Activated T-cell treated with anti-CD3 and anti-CD28 coated beads, Interleukin-2, amount 50 U/mL, for 4 hours (primary cell): ENCODE data around the gene VIPAS39. TPM values are rescaled to one million over a fixed set of nuclear protein-coding genes. Genes with fewer than 3 reads are reported as not detected.

ENCODE experiments used
- ATAC-seq, 2 donors: fragments of 200-7000 bp; cut with Tn5 transposase; one replicate each; pipeline ENCODE4 v1.10.0; 2021
- DNase-seq: peaks from one replicate; pipeline ENCODE4 v3.0.0-alpha.2; 2020
- H3K27me3 Mint-ChIP-seq: one replicate; pipeline ENCODE4 v1.8.0; 2021; ENCODE audit warnings: low read depth, mixed read lengths
- H3K36me3 Mint-ChIP-seq: one replicate; pipeline ENCODE4 v1.8.0; 2022; ENCODE audit warnings: mixed read lengths; ENCODE audit not compliant: insufficient read depth
- H3K4me1 Mint-ChIP-seq: one replicate; pipeline ENCODE4 v1.8.0; 2021; ENCODE audit warnings: low read depth, mixed read lengths
- H3K4me3 Mint-ChIP-seq: one replicate; pipeline ENCODE4 v1.8.0; 2021; ENCODE audit warnings: mild to moderate bottlenecking, moderate library complexity, mixed read lengths
- H3K9me3 Mint-ChIP-seq: one replicate; pipeline ENCODE4 v1.8.0; 2021; ENCODE audit warnings: mixed read lengths
- total RNA-seq, 3 donors: library from RNA; stranded (reverse); gene quantifications; one replicate each; pipeline ENCODE4 v1.2.1, GENCODE V29; 2021

Gene VIPAS39
- total RNA-seq, 3 donors from 2014 or later = 12.7 to 15.7 (median 13.9) TPM

DNA sequence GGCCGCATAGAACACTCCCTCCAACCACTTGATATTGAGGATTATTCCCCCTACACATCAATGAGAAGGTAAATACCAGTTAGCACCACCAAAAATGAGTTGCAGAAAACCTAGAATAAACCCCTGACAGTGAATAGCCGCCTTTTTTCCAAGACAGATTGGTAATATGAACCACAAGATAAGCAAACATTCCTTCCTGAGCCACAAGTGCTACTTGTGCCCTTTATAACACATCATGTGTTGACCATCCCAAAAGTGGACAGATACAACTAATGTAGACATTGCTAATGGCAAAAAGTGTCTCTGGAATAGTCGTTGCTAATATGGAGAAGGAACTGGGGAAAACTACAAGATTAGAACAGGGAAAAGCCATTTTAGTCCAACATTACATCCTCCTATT, 51.3 kb downstream of the VIPAS39 start:
- ATAC-seq (no peak), DNase-seq (no peak)
- Mint-ChIP-seq H3K4me3 (no peak overlapping the region), H3K27me3 (no peaks in the 10 kb centered on the region), H3K4me1 (peaks cover 10% of the 10 kb centered on the region), H3K9me3 (no peaks in the 10 kb centered on the region), H3K36me3 (peaks cover 3% of the 10 kb centered on the region)

DNA sequence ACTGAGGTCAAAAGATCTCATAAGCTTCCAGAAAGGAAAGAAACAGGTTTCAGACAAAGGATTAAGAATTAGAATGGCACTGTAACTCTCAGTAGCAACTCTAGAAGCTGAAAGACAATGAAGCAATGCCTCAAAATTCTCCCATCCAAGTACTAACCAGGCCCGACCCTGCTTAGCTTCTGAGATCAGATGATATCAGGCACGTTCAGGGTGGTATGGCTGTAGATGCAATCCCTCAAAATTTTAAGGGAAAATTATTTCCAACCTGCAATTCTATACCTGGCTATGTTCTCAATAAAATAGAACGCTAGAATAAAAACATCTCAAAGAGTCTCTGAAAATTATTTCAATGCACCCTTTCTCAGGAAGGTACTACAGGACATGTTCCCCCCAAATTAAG, 53.6 kb downstream of the VIPAS39 start:
- no peak for DNase-seq
- Mint-ChIP-seq H3K27me3 (no peaks in the 10 kb centered on the region), H3K9me3 (no peaks in the 10 kb centered on the region), H3K36me3 (peaks cover 3% of the 10 kb centered on the region), H3K4me1 (peaks cover 10% of the 10 kb centered on the region), H3K4me3 (no peak overlapping the region)
- ATAC-seq = no peak

DNA sequence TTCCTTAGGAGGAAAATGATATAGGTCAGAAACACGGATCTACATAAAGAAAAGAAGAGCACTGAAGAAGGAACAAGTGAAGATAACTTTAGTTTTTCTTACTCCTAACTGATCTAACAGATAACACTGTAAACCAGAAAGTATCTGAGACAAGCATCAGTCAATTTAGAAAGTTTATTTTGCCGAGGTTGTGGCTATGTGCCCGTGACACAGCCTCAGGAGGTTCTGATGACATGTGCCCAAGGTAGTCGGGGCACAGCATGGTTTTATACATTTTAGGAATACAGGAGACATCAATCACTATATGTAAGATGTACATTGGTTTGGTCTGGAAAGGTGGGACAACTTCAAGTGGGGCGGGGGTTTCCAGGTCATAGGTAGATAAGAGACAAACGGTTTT, 57.2 kb downstream of the VIPAS39 start:
- Mint-ChIP-seq H3K4me1 (no peaks in the 10 kb centered on the region), H3K4me3 (no peak overlapping the region), H3K9me3 (no peaks in the 10 kb centered on the region), H3K27me3 (no peaks in the 10 kb centered on the region), H3K36me3 (peaks cover 5% of the 10 kb centered on the region)
- ATAC-seq = no peak
- DNase-seq = no peak

DNA sequence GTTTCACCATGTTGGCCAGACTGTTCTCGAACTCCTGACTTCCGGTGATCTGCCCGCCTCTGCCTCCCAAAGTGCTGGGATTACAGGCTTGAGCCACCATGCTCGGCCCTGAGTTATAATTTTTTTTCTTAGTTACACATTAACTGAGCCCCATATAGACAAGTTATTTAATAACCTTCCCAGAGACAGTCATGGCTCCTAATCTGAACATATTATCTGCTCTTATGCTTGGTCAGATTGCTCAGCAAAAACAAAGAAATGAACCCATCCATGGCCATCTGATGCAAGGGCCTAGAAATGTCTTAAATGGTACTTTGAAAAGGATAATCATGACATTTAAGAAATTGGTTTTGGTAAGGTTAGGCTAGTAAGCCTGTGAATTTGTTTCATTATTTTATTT, 67.2 kb downstream of the VIPAS39 start:
- H3K36me3 Mint-ChIP-seq = no peaks in the 10 kb centered on the region
- no peaks in the 10 kb centered on the region for H3K27me3 Mint-ChIP-seq
- H3K4me1 Mint-ChIP-seq = no peaks in the 10 kb centered on the region
- no peaks in the 10 kb centered on the region for H3K9me3 Mint-ChIP-seq
- no peak for ATAC-seq
- H3K4me3 Mint-ChIP-seq = no peak overlapping the region
- no peak for DNase-seq

DNA sequence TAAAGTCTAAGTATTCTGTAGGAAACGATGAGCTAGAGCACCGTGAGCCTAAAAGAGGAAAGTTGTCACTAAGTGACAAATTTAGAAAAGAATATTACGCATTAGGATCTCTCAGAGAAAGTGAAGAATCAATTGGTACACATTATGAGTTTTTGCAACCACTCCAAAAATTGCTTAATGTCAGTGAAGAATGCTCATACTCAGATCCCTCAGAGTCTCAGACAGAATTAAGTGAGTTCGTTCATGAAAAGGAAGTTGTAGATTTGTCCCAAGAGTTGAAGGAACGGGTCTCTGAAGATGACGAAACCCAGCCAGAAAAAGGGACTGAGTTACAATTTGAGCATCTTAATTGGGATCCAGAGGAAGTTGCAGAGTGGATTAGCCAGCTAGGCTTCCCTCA, 78.7 kb downstream of the VIPAS39 start:
- peaks cover 20% of the 10 kb centered on the region for H3K4me1 Mint-ChIP-seq
- no peaks in the 10 kb centered on the region for H3K27me3 Mint-ChIP-seq
- DNase-seq (no peak), ATAC-seq (no peak)
- no peaks in the 10 kb centered on the region for H3K9me3 Mint-ChIP-seq
- peaks cover 1% of the 10 kb centered on the region for H3K36me3 Mint-ChIP-seq
- no peak overlapping the region for H3K4me3 Mint-ChIP-seq

- Mint-ChIP-seq H3K27me3 (no peaks in the 10 kb centered on the region), H3K36me3 (peaks cover 2% of the 10 kb centered on the region), H3K4me1 (peaks cover 31% of the 10 kb centered on the region), H3K4me3 (no peak overlapping the region), H3K9me3 (no peaks in the 10 kb centered on the region)
- DNase-seq = no peak
- peak; percentile 2 to 5 for ATAC-seq
Measured at GRCh38 chr14:77377502-77377844, 79.9 kb downstream of the VIPAS39 start.

GRCh38 chr14:77376771-77377501, 80.5 kb downstream of the VIPAS39 start, which contains the start of the genes SAMD15 and TMED8:
TSS of gene SAMD15 (plus strand) at chr14:77377379. CDS start at chr14:77377419, 40 bp downstream.
TSS of gene TMED8 (minus strand) at chr14:77377094. CDS start at chr14:77377053, 41 bp downstream.
- Mint-ChIP-seq H3K4me3 (peak within 1 kb of the TSS; percentile 91), H3K27me3 (no peaks in the 10 kb centered on the region), H3K9me3 (no peaks in the 10 kb centered on the region), H3K36me3 (peaks cover 2% of the 10 kb centered on the region), H3K4me1 (peaks cover 36% of the 10 kb centered on the region)
- DNase-seq (peak; percentile 72), ATAC-seq (peak; percentile 97 to 99)

Other genes with a start within 250 kb of the VIPAS39 start
- gene NGB, start 186.4 kb downstream of the VIPAS39 start, total RNA-seq = not detected
- gene POMT2, start 136.7 kb downstream of the VIPAS39 start, total RNA-seq = 10 to 100 TPM; 18.0 to 22.2 (median 19.2) TPM
- gene GSTZ1, start 136.6 kb downstream of the VIPAS39 start, total RNA-seq = 1 to 10 TPM; 5.5 to 9.2 (median 8.1) TPM
- 10 to 100 TPM; 16.1 to 17.1 (median 16.2) TPM for gene TMED8, start 80.5 kb downstream of the VIPAS39 start, total RNA-seq
- under 1 TPM; 0.61 to 0.90 (median 0.82) TPM for gene SAMD15, start 80.2 kb downstream of the VIPAS39 start, total RNA-seq
- under 1 TPM in 2 of 3 donors, not detected in 1; 0.15 to 0.18 TPM for gene NOXRED1, start 34.1 kb downstream of the VIPAS39 start, total RNA-seq
- gene AHSA1, start 492 bp upstream of the VIPAS39 start, total RNA-seq = 100 to 1,000 TPM; 339 to 369 (median 361) TPM
- not detected for gene ISM2, start 41.2 kb upstream of the VIPAS39 start, total RNA-seq
- 10 to 100 TPM; 18.1 to 23.7 (median 23.2) TPM for gene SPTLC2, start 159.0 kb upstream of the VIPAS39 start, total RNA-seq